Measurements from ENCODE around the gene OPN3.

DNA sequence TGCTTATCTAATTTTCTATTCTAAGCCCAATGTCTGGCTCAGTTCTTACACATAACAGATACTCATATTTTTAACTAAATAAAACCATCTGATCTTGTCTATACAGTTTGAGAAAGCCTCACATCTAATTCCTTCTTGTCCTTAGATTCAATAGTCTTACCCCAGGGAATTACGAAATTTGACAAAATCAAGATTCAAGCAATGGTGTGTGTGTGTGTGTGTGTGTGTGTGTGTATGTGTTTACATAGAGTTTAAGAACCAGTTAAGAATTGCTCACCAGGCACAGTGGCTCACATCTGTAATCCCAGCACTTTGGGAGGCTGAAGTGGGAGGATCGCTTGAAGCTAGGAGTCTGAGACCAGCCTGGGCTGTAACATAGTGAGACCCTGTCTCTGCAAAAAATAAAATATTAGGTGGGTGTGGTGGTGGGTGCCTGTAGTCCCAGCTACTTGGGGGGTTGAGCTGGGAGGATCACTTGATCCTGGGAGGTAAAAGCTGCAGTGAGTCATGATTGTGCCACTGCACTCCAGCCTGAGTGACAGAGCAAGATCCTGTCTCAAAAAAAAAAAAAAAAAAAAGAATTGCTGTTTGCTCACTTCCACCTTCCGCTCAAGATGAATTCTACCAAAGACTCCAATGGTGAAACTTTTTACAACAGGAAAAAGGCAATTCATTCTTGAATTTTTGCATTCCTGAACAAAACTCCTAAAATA lies 18.1 kb upstream of the OPN3 start:
- TF ChIP-seq KLF16 (tag by site-specific recombination; IDR thresholded peaks at IDR 0.05) (no peak), ZNF629 (tag by site-specific recombination; IDR thresholded peaks at IDR 0.05) (no peak)
- TF ChIP-seq, protein P1, sequence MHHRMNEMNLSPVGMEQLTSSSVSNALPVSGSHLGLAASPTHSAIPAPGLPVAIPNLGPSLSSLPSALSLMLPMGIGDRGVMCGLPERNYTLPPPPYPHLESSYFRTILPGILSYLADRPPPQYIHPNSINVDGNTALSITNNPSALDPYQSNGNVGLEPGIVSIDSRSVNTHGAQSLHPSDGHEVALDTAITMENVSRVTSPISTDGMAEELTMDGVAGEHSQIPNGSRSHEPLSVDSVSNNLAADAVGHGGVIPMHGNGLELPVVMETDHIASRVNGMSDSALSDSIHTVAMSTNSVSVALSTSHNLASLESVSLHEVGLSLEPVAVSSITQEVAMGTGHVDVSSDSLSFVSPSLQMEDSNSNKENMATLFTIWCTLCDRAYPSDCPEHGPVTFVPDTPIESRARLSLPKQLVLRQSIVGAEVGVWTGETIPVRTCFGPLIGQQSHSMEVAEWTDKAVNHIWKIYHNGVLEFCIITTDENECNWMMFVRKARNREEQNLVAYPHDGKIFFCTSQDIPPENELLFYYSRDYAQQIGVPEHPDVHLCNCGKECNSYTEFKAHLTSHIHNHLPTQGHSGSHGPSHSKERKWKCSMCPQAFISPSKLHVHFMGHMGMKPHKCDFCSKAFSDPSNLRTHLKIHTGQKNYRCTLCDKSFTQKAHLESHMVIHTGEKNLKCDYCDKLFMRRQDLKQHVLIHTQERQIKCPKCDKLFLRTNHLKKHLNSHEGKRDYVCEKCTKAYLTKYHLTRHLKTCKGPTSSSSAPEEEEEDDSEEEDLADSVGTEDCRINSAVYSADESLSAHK (tag by site-specific recombination; IDR thresholded peaks at IDR 0.05), result no peak

Measured in HEK293 (cell line).